ELF-1 (cell line): Measurements from ENCODE around the gene RALA.
"Not testable (repeated sequence)": the region's sequence is repeated elsewhere in the genome, so short reads cannot be mapped to it uniquely, and the experiment has no call there.

Source experiments
- DNase-seq: peaks from one replicate; pipeline ENCODE4 v3.0.0-alpha.2; 2016; ENCODE audit warnings: low read depth, low spot score

The RALA gene

DNA sequence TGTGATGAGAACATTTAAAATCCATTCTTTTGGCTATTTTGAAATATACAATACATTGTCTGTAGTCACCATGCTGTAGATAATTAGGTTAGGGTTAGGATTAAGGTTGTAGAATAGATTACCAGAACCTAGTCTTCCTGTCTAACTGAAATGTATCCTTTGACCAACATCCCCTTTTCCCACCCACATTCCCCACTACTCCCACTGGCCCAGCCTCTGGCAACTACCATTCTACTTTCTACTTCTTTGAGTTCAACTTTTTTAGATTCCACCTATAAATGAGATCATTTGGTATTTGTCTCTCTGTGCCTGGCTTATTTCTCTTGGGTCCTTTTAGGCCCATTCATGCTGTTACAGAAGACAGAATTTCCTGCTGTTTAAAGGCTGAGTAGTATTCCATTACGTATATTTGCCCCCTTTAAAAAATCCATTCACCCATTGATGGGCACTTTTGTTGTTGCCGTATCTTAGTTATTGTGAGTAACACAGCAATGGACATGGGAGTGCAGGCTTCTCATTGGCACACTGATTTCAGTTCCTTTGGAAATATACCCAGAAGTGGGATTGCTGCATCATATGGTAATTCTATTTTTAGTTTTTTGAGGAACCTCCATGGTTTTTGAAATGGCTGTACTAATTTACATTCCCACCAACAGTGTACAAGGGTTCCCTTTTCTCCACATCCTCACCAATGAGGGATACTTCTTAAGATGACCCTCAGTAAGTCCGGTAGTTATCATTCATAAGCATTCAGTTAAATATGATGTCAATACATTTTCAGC, 104.0 kb downstream of the RALA start:
- DNase-seq: no peak

DNA sequence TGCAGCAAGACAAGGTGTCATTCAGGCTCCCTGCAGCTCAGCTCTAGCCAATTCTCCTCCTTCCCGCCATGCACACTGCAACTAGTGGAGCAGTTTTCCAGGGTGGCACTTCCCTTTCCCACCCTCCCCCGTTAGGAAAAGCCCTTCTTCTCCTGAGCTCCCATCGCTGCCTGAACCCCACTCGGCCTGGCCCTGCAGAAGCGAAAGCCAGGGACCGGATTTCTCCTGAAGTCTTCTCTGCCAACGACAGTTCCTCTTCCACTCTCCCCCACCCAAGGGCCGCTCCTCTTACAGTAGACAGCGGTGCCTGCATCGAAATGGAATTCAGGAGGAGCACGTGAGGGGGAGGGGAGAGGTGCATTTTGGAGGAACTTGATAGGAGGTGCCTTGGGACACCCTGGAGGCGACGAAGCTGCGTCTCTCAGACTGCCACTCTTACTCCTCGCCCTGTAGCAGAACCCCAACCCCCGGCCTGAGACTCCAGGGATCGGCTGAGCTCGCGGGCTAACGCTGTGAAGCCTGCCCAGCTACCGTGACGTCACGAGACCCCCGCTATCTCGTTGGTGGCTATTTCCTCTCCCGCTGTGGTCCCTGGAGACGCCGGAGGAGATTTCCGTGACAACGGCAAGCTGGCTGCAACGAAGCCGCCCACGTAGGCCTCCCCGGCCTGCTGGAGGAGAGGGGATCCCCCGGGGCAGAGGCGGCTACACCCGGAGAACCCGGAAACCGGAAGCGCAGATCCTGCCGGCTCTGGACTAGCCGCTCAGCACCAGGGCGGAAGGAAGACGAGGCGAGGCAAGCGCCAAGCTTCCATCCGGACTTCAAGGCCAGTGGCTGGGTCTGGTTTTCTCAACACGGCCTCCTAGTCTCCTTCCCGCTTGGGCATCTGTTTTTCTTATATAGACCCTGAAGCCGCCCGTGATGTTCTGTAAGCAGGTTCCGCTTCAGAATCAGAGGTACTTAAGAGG, 109.7 kb downstream of the RALA start:
- DNase-seq: peak; percentile 97

DNA sequence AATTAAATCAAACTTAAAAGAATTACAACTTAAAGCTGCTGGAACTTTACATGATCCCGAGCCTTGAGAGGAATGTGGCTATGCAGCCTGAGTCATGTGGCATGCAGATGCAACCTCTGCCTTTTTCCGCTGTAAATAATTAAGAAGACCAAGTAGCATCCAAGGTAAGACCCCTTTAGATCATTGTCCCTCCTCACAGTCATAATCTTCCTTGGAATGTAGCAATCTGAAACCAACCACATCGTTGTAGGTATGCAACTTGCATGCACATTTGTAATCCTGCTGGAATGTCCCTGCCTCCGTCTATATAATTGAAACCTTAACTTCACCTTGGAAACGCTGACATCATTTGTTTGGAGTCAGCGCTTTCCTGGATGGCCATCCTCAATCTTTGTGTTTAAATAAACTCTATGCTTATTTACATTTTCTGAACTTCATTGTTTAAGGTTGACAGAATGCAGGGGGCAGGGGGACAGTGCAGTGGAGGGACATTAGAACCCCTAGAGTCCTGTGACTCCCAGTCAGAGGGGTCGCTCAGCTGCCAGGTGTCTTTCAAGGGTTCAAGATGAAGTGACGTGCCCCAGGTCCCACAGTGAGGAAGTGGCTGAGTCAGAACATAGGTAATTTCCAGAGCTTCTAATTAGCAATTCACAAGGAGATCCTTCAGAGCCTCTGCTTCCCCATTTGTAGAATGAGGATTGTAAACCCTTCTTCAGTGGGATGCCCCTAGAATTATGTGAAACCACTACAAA, 110.7 kb downstream of the RALA start:
- DNase-seq: peak; percentile 47

DNA sequence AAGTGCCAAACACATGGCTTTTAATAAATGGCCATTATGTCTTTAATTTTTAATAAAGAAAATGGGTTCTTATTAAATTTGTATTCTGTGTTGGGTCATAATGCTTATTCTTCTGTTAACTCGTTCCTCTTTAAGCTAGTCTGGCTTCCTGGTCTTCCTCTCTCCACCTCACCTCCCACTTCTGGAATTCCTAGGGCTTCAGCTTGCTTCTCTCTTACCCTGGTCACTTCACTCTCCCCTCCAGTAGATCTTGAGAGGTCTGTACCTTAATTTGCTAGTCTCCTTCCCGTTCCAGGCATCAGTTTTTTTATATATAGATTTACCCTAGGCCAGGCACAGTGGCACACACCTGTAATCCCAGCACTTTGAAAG, 111.2 kb downstream of the RALA start:
- no peak for DNase-seq

DNA sequence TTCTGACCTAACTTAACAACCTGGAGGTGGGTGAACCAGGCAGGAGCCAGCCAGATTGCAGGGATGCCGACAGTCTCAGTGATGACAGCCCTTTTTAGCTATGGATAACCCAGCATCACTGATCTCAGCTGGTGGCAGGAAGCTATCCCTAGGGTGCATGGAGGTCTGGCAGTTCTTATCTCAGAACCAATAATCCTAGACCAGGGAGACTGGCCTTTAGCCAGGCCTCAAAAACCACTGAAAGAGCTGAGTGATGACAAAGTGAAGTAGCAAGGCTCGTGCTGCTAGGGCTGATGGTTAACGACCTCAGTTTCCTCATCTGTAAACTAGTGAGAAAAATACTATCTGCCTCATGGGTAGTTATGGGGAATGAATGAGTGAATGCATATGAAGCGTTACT, 112.5 kb downstream of the RALA start:
- peak; percentile 48 for DNase-seq

DNA sequence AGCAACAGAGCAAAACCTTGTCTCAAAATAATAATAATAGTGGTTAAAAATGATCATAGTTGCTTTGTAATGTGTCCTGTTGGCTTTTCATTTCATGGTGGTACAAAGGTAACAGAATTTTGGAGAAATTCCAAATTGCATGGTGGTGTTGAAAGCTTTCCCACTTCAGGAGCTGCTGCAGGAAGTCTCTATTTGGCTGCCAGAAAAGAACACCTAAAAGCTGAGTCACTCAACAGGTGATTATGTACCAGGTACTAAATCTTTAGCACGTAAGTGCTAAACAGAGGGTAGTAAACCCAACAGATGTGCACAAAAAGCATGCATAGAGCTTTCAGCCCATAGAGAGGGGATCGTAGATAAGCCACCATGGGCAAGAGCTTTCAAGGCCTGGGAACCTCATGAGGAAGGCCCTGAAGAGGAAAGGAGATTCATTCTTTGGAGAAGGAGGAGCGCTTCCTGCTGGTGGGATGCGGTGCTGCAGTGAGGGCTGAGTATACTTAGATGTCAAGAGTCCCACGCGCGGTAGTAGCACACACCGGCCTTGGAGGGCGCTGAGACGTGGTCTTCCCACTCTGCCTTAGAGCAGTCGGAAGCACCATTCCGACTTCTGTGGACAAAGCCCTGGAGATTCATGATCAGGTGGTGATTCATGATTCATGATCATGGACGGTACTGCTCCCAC, 118.7 kb downstream of the RALA start:
- DNase-seq: peak; percentile 91

DNA sequence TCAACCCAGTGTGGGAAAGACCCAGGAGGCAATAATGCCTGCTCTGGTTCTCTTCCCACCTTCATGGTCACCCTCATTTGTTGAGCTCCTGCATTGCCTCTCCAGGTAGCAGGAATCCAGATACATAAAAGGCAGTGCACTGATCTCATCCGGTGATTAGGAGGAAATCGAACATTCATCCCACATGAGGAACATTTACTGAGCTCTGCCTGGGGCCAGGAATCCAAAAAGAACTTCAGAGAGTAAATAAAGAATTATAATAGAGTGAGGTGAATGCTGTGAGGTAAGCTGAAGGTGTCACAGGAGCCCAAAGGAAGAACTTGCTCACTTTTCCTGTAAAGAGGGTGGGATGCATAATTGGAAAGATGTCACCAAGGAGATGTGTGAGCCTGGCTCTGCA, 121.2 kb downstream of the RALA start:
- no peak for DNase-seq

DNA sequence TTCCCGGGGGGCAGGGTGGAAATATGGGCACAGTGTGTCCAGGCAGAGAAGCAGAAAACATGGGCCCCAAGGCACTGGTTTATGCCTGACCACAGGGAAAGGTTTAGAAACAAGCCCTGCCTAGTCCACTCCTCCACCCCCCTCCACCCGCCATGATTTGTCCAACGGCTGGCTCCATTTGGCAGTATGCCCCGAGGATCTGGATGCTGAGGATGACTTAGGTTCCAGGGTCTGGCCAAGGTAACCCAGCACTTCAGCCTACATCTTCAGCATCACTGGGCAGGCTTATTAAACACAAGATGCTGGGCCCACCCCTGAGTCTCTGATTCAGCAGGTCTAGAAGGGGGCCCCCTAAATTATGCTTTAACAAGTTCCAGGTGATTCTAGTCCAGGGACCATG, 121.9 kb downstream of the RALA start:
- no peak for DNase-seq

DNA sequence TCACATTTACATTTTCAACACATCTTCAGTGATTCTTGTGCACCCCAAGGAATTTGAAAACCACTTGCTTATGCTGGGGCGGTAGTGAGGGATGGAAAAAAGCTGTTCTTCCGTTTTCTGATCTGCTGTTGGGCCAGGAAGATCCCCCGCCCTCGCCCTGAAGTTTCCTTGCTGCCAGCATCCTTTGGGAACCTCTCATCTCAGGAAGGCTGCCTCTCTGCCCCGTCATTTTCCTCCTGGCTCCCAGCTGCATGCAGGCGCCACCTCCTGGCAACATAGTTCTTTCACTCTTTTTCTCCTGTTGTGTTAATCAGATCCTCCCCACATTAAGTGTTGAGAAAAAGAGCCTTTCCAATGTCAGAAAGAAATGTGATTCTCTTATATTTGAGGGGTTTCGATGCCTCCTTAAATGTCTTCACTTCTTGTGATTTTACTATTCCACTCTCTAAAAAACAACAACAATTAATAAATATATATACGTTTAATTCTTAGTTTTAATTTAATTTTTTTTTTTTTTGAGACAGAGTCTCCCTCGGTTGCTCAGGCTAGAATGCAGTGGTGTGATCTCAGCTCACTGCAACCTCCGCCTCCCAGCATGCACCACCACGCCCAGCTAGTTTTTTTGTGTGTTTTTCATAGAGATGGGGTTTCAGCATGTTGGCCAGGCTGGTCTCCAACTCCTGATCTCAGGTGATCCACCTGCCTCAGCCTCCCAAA, 122.9 kb downstream of the RALA start:
- peak; percentile 86 for DNase-seq

DNA sequence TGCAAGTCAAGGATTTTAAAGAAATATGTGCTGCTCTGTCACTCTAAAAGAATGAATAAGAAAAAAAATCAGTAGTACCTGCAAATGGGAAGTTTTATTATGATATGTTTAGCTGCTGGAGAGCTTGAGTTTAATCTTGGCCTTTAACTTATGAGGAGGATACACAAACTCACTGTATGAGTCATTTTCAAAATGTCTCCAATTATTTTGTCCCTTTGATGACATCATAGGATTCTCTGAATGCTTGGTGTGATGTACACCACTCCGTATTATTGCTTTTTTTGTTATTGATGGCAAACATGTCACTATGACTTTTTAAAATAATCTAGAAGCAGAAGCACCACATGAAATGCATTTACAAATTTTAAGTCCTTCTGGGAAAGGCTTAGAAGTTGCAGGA, 125.8 kb downstream of the RALA start:
- no peak for DNase-seq

DNA sequence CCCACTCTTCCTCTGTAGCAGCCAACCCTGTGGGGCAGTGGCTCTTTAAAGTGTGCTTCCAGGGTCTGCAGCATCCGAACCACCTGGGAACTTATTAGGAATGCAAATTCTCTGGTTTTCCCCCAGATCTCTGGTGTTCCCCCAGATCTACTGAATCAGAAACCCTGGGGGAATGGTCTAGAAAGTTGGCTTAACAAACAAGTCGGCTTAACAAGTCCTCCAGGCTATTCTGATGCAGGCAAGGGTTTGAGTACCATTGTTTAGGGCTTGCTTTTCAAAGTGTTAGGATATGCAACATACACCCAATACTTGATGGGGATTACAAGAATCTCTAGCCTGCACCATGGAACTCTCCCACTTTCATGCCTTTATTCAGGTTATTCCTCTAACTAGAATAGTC, 126.3 kb downstream of the RALA start:
- DNase-seq: no peak

DNA sequence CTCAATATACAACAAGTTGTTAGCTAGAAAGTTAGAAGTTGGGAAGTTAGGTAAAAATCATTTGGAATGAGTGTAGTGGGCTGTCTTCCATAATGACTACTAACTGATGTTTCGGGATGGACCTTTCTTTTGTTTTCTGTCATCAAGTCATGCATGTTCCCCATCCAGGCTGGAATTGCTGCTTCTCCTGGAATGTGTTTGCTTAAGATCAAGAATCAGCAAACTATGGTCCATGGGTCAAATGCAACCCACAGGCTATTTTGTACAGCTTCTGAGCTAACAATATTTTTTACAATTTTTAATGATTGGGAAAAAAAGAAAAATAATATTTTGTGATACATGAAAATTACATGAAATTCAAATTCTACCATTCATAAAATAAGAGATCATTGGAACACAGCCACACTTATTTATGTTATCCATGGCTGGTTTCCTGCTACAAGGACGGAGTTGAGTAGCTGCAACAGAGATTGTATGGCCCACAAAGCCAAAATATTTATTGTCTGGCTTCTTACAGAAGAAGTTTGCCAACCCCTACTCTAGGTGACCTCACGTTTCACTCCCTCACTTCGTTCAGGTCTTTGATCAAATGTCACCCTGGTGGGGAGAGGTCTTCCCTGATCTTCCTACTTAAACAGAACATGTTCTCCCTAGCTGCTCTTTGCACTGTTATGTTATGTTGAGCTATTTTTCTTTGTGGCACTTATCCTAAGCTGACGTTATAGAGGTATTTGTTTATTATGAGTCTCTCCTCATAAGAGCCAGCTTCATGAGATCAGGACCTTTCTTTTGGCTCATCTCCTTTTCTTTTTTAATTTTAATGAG, 127.1 kb downstream of the RALA start:
- DNase-seq: no peak

DNA sequence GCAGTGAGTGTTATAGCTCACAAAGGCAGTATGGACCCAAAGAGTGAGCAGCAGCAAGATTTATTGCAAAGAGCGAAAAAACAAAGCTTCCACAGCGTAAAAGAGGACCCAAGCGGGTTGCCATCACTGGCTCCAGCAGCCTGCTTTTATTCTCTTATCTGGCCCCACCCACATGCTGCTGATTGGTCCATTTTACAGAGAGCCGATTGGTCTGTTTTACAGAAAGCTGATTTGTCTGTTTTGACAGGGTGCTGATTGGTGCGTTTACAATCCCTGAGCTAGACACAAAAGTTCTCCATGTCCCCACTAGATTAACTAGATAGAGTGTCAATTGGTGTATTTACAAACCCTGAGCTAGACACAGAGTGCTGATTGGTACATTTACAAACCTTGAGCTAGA, 129.9 kb downstream of the RALA start:
- DNase-seq: not testable (repeated sequence)

DNA sequence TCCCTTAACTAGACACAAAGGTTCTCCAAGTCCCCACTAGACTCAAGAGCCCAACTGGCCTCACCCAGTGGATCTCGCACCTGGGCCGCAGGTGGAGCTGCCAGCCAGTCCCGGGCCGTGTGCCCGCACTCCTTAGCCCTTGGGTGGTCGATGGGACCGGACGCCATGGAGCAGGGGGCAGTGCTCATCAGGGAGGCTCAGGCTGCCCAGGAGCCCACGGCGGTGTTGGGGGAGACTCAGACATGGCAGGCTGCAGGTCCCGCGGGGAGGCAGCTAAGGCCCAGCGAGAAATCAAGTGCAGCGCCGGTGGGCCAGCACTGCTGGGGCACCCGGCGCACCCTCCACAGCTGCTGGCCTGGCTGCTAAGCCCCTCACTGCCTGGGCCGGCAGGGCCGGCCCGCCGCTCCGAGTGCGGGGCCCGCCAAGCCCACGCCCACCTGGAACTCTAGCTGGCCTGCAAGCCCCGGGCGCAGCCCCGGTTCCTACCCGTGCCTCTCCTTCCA, 130.5 kb downstream of the RALA start:
- no peak for DNase-seq

DNA sequence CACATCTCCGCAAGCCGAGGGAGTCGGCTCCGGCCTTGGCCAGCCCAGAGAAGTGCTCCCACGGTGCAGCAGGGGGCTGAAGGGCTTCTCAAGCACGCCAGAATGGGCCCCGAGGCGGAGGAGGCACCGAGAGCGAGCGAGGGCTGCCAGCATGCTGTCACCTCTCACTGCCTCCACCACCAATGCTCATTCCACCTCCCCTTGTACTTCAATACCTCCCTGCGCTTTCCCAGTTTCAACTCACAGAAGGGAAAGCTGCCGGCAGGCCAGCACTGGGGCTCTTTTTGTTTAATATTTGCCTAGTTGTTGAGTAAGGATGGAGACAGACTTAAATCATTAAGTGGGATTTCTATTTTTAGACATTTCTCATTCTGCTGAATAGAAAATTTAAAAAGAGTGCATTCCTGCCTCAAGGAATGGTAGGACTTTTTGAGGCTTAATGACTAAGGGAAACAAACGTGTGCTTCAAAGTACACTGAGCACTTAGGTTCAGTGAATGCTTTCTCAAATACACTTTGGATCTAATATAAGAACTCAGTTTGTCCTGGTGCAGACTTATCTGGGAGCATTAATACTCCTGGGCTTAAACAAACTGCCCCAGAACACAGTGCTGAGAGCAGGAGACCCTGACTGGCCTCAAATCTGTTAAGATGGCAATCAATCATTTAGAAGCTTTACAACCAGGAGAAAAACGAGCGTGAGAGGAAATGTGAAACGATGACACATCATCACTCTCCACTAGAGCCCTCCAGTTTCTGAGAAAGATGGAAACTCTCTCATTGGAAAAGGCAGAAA, 131.2 kb downstream of the RALA start:
- peak; percentile 93 for DNase-seq

DNA sequence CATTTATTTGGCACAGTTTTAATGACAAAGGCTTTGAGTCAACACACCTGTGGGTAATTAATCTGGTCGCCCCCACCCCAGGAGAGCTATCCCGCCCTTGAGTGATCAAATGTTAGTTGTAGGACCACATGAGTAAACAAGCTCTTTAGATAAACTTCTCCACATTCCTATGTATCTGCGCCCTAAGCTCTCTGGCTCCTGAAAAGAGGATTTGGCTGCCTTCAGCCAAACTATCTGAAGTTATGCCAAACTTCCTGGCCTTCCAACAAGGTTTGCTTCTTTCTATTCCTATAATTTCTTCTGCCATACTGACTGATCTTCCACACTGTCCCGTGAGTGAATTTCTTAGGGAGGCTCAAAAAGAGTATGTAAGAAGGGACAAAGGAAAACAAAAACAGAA, 134.2 kb downstream of the RALA start:
- DNase-seq: no peak
